Tibial nerve (tissue), 4 donors: Measurements from ENCODE around the gene TNPO3. TPM values are rescaled to one million over a fixed set of nuclear protein-coding genes. Genes with fewer than 3 reads are reported as not detected.

Experiments used
- DNase-seq, 2 donors: peaks; one replicate each; pipeline ENCODE4 v3.0.0-alpha.2; 2019; ENCODE audit warnings: low spot score in 2 of 2
- H3K27ac ChIP-seq, 4 donors: fragments of 200-600 bp; sonication (generic) in 3 of 4; one replicate each; pipeline ENCODE4 v1.5.1; 2017 to 2019; ENCODE audit warnings: mild to moderate bottlenecking in 1 of 4
- H3K27me3 ChIP-seq, 2 donors: fragments of 200-600 bp; sonication (generic) in 1 of 2; one replicate each; pipeline versions ENCODE4 v1.5.1 to v1.6.0; 2017 to 2019
- H3K36me3 ChIP-seq, 3 donors: fragments of 200-600 bp; sonication (generic); one replicate each; pipeline ENCODE4 v1.5.1; 2018 to 2019
- H3K4me1 ChIP-seq, 4 donors: fragments of 200-600 bp; sonication (generic) in 3 of 4; one replicate each; pipeline ENCODE4 v1.5.1; 2017 to 2019
- H3K4me3 ChIP-seq, 4 donors: fragments of 200-600 bp; sonication (generic) in 3 of 4; one replicate each; pipeline ENCODE4 v1.5.1; 2017 to 2019; ENCODE audit warnings: mild to moderate bottlenecking in 1 of 4, moderate library complexity in 1 of 4
- H3K9me3 ChIP-seq, 4 donors: fragments of 200-600 bp; sonication (generic) in 3 of 4; one replicate each; pipeline ENCODE4 v1.5.1; 2017 to 2019
- CTCF ChIP-seq, 5 experiments: fragments of 200-600 bp in 3 of 5; fragments of 450-650 bp in 2 of 5; sonication (generic) in 3 of 5; IDR thresholded peaks; one replicate each; pipeline ENCODE4 v1.5.1; 2016 to 2019; ENCODE audit warnings: antibody characterized with exemption in 5 of 5, mild to moderate bottlenecking in 3 of 5, moderate library complexity in 2 of 5
- EP300 ChIP-seq, 2 donors: sonication (generic); formaldehyde crosslinking; IDR thresholded peaks; one replicate each; pipeline ENCODE4 v1.6.1; 2017; ENCODE audit warnings: antibody characterized with exemption in 2 of 2, mild to moderate bottlenecking in 1 of 2
- POLR2A ChIP-seq, 2 donors: fragments of 450-650 bp; IDR thresholded peaks; one replicate each; pipeline ENCODE4 v1.6.1; 2017; ENCODE audit warnings: antibody characterized with exemption in 2 of 2, mild to moderate bottlenecking in 2 of 2, moderate library complexity in 2 of 2
- WGBS, 2 donors: methylation state at CpG; one replicate each; pipeline ENCODE4 v1.1.5; 2018; 5-methylcytosine and 5-hydroxymethylcytosine counted together
- total RNA-seq, 4 donors: library from RNA; depleted of rRNA; stranded (reverse); fragments of >200 nt; gene quantifications; one replicate each; pipeline ENCODE4 v1.1.0, GENCODE V29; 2016

TNPO3 gene
- total RNA-seq, 4 donors from 2014 or later = 33.9 to 36.9 (median 35.5) TPM

GRCh38 chr7:128935342-128935730 lies 119.6 kb downstream of the TNPO3 start:
- WGBS, 2 donors = 45 to 58% methylated on average over 6 of the region's 6 CpGs
- peaks cover 0 to 22% (median 10%) of the 10 kb centered on the region in 4 donors for H3K4me1 ChIP-seq
- H3K27ac ChIP-seq = peak overlapping the region in 1 of 4 donors; percentile 29
- no peak overlapping the region for H3K4me3 ChIP-seq
- no peak for TF ChIP-seq POLR2A (IDR thresholded peaks at IDR 0.05)
- TF ChIP-seq CTCF (IDR thresholded peaks at IDR 0.05) = no peak
- TF ChIP-seq EP300 (IDR thresholded peaks at IDR 0.05) = no peak
- H3K27me3 ChIP-seq = peaks cover 0 to 36% of the 10 kb centered on the region in 2 donors
- DNase-seq = no peak
- H3K36me3 ChIP-seq = no peaks in the 10 kb centered on the region
- H3K9me3 ChIP-seq = no peaks in the 10 kb centered on the region

GRCh38 chr7:128934361-128935341 lies 120.3 kb downstream of the TNPO3 start:
- H3K4me1 ChIP-seq = peaks cover 0 to 22% (median 10%) of the 10 kb centered on the region in 4 donors
- no peak for TF ChIP-seq POLR2A (IDR thresholded peaks at IDR 0.05)
- 66 to 67% methylated on average over 14 of the region's 14 CpGs for WGBS, 2 donors
- no peak for DNase-seq
- peak overlapping the region in 3 of 4 donors; percentile 6 to 34 (median 29) for H3K27ac ChIP-seq
- no peaks in the 10 kb centered on the region for H3K36me3 ChIP-seq
- peaks cover 0 to 31% of the 10 kb centered on the region in 2 donors for H3K27me3 ChIP-seq
- no peaks in the 10 kb centered on the region for H3K9me3 ChIP-seq
- no peak overlapping the region for H3K4me3 ChIP-seq

GRCh38 chr7:128933180-128933891 lies 121.6 kb downstream of the TNPO3 start:
- 50% methylated on average over 13 to 15 of the region's 15 CpGs for WGBS, 2 donors
- Histone ChIP-seq H3K9me3 (no peaks in the 10 kb centered on the region), H3K4me3 (no peak overlapping the region), H3K4me1 (peaks cover 0 to 10% (median 4%) of the 10 kb centered on the region in 4 donors), H3K36me3 (no peaks in the 10 kb centered on the region), H3K27ac (no peak overlapping the region), H3K27me3 (peaks cover 0 to 19% of the 10 kb centered on the region in 2 donors)
- TF ChIP-seq CTCF (IDR thresholded peaks at IDR 0.05) = no peak
- TF ChIP-seq EP300 (IDR thresholded peaks at IDR 0.05) = peak in 1 of 2 donors; percentile 64
- peak in 1 of 2 donors; percentile 18 for TF ChIP-seq POLR2A (IDR thresholded peaks at IDR 0.05)
- DNase-seq = peak in 1 of 2 donors; percentile 39

- Histone ChIP-seq H3K27ac (no peak overlapping the region), H3K4me3 (no peak overlapping the region), H3K27me3 (peaks cover 0 to 17% of the 10 kb centered on the region in 2 donors), H3K4me1 (peaks cover 0 to 5% (median 2%) of the 10 kb centered on the region in 4 donors), H3K36me3 (no peaks in the 10 kb centered on the region), H3K9me3 (no peaks in the 10 kb centered on the region)
- TF ChIP-seq CTCF (IDR thresholded peaks at IDR 0.05) (no peak), POLR2A (IDR thresholded peaks at IDR 0.05) (no peak), EP300 (IDR thresholded peaks at IDR 0.05) (no peak)
- WGBS, 2 donors = 60 to 71% methylated on average over 3 to 4 of the region's 4 CpGs
- DNase-seq = no peak
Observed at GRCh38 chr7:128932862-128933179, 122.1 kb downstream of the TNPO3 start.

- peaks cover 0 to 3% (median 0%) of the 10 kb centered on the region in 4 donors for H3K4me1 ChIP-seq
- no peak overlapping the region for H3K27ac ChIP-seq
- H3K27me3 ChIP-seq = peaks cover 0 to 13% of the 10 kb centered on the region in 2 donors
- no peaks in the 10 kb centered on the region for H3K9me3 ChIP-seq
- WGBS, 2 donors = 80 to 86% methylated on average over 18 to 19 of the region's 19 CpGs
- H3K36me3 ChIP-seq = no peaks in the 10 kb centered on the region
- DNase-seq = no peak
- no peak overlapping the region for H3K4me3 ChIP-seq
- TF ChIP-seq POLR2A (IDR thresholded peaks at IDR 0.05) (no peak), EP300 (IDR thresholded peaks at IDR 0.05) (no peak), CTCF (IDR thresholded peaks at IDR 0.05) (no peak)
Observed at GRCh38 chr7:128931965-128932861, 122.7 kb downstream of the TNPO3 start.
